ENCODE measurements around the gene SRRM3. TPM values are rescaled to one million over a fixed set of nuclear protein-coding genes. Genes with fewer than 3 reads are reported as not detected.

SRRM3 gene
- total RNA-seq, 4 donors from 2014 or later: 1.8 to 2.6 (median 2.1) TPM

DNA sequence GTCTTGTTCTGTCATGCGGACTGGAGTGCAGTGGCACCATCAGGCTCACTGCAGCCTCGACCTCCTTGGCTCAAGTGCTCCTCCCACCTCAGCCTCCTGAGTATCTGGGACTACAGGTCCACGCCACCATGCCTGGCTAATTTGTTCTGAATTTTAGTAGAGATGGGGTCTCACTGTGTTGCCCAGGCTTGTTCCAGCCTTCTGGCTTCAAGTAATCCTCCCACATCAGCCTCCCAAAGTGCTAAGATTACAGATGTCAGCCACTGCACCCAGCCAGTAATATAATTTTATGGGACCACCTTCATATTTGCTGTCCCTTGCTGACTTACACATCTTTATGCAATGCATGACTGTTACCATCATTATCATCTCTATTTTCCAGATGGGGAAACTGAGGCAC lies 99.3 kb downstream of the SRRM3 start:
- TF ChIP-seq, protein P1, sequence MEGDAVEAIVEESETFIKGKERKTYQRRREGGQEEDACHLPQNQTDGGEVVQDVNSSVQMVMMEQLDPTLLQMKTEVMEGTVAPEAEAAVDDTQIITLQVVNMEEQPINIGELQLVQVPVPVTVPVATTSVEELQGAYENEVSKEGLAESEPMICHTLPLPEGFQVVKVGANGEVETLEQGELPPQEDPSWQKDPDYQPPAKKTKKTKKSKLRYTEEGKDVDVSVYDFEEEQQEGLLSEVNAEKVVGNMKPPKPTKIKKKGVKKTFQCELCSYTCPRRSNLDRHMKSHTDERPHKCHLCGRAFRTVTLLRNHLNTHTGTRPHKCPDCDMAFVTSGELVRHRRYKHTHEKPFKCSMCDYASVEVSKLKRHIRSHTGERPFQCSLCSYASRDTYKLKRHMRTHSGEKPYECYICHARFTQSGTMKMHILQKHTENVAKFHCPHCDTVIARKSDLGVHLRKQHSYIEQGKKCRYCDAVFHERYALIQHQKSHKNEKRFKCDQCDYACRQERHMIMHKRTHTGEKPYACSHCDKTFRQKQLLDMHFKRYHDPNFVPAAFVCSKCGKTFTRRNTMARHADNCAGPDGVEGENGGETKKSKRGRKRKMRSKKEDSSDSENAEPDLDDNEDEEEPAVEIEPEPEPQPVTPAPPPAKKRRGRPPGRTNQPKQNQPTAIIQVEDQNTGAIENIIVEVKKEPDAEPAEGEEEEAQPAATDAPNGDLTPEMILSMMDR (IDR thresholded peaks at IDR 0.05; ENCODE audit: low read depth): no peak

DNA sequence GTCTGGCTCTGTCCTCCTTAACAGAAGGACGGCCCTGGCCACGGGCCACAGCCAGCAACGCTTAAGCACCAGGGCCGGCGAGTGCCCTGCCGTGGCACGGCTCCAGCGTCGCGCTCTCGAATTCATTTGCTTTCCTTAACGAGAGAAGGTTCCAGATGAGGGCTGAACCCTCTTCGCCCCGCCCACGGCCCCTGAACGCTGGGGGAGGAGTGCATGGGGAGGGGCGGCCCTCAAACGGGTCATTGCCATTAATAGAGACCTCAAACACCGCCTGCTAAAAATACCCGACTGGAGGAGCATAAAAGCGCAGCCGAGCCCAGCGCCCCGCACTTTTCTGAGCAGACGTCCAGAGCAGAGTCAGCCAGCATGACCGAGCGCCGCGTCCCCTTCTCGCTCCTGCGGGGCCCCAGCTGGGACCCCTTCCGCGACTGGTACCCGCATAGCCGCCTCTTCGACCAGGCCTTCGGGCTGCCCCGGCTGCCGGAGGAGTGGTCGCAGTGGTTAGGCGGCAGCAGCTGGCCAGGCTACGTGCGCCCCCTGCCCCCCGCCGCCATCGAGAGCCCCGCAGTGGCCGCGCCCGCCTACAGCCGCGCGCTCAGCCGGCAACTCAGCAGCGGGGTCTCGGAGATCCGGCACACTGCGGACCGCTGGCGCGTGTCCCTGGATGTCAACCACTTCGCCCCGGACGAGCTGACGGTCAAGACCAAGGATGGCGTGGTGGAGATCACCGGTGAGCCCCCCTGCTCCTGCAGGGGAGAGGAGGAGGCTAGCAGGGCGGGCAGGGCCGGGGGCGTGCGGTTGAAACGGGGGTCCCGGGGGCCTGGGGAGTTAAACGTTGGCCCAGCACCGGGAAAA lies 100.9 kb downstream of the SRRM3 start, which contains the start of gene HSPB1:
HSPB1 (plus strand) TSS at position 327 of the 855 bp plus-strand sequence; CDS start at position 367, 40 bp downstream.
- TF ChIP-seq, protein P1 (IDR thresholded peaks at IDR 0.05; ENCODE audit: low read depth): no peak

- TF ChIP-seq, protein P1 (IDR thresholded peaks at IDR 0.05; ENCODE audit: low read depth): no peak
Observed at GRCh38 chr7:76303202-76304147, 101.8 kb downstream of the SRRM3 start.

- TF ChIP-seq, protein P1 (IDR thresholded peaks at IDR 0.05; ENCODE audit: low read depth): no peak
Observed at GRCh38 chr7:76304888-76305375, 103.2 kb downstream of the SRRM3 start.

GRCh38 chr7:76310102-76310957 lies 108.6 kb downstream of the SRRM3 start:
- TF ChIP-seq, protein P1 (IDR thresholded peaks at IDR 0.05; ENCODE audit: low read depth): no peak

- TF ChIP-seq, protein P1 (IDR thresholded peaks at IDR 0.05; ENCODE audit: low read depth): no peak
Observed at GRCh38 chr7:76314042-76314721, 112.5 kb downstream of the SRRM3 start.

Data from subcutaneous adipose tissue (tissue), 4 donors.